HepG2 (cell line): ENCODE results near the gene C2. TPM values are rescaled to one million over a fixed set of nuclear protein-coding genes. Genes with fewer than 3 reads are reported as not detected.

ENCODE experiments used
- ARID3A ChIP-seq: IDR thresholded peaks from 2 replicates; pipeline ENCODE4 v1.6.1; 2012; ENCODE audit warnings: low read depth, low read length, improper control_type of control experiment
- ATF7-NPFF ChIP-seq: sonication (generic); formaldehyde crosslinking; IDR thresholded peaks from 2 replicates; pipeline ENCODE4 v1.8.1; 2023; ENCODE audit warnings: mild to moderate bottlenecking, low read depth, missing genetic modification reagents, moderate library complexity
- BATF2 ChIP-seq: sonication (generic); formaldehyde crosslinking; IDR thresholded peaks from 2 replicates; pipeline ENCODE4 v1.8.0; 2022; ENCODE audit warnings: mild to moderate bottlenecking, missing genetic modification reagents, moderate library complexity
- BHLHE40 ChIP-seq: IDR thresholded peaks from 2 replicates; pipeline ENCODE4 v1.6.1; 2011; ENCODE audit warnings: low read length, improper control_type of control experiment
- CEBPB ChIP-seq: IDR thresholded peaks from 2 replicates; pipeline ENCODE4 v1.6.1; 2011; ENCODE audit warnings: low read depth, low read length, improper control_type of control experiment, borderline replicate concordance
- CHD4 ChIP-seq: fragments of 200-600 bp; sonication (generic); IDR thresholded peaks from 2 replicates; pipeline ENCODE4 v1.7.0; 2017; ENCODE audit warnings: mild to moderate bottlenecking, low read length, borderline replicate concordance
- CREM ChIP-seq, 2 experiments: sonication (generic) in 1 of 2; formaldehyde crosslinking in 1 of 2; IDR thresholded peaks; 2 replicates each; pipeline versions ENCODE4 v1.4.0 to v1.6.1; 2016 to 2020; ENCODE audit warnings: antibody characterized with exemption in 1 of 2, mild to moderate bottlenecking in 1 of 2, missing genetic modification reagents in 1 of 2
- HDAC2 ChIP-seq: sonication (generic); formaldehyde crosslinking; IDR thresholded peaks from 2 replicates; pipeline ENCODE4 v1.4.0; 2020; ENCODE audit warnings: missing genetic modification reagents
- HNRNPUL1 ChIP-seq: fragments of 200-400 bp; formaldehyde crosslinking; IDR thresholded peaks from 2 replicates; pipeline ENCODE4 v1.6.1; 2017; ENCODE audit warnings: low read depth, mild to moderate bottlenecking, low read length, moderate library complexity
- IKZF4 ChIP-seq: sonication (generic); formaldehyde crosslinking; IDR thresholded peaks from 2 replicates; pipeline ENCODE4 v1.5.1; 2020; ENCODE audit warnings: borderline replicate concordance, mild to moderate bottlenecking, low read depth, missing genetic modification reagents; ENCODE audit errors: not compliant biosample characterization
- JARID2 ChIP-seq: sonication (generic); formaldehyde crosslinking; IDR thresholded peaks from 2 replicates; pipeline ENCODE4 v1.8.1; 2023; ENCODE audit warnings: missing genetic modification reagents, inconsistent platforms; ENCODE audit not compliant: insufficient replicate concordance
- KDM6A ChIP-seq: IDR thresholded peaks from 2 replicates; pipeline ENCODE4 v1.6.1; 2016; ENCODE audit warnings: low read depth
- MED8 ChIP-seq: sonication (generic); formaldehyde crosslinking; IDR thresholded peaks from 2 replicates; pipeline ENCODE4 v1.8.1; 2023; ENCODE audit warnings: mild to moderate bottlenecking, missing genetic modification reagents; ENCODE audit not compliant: insufficient replicate concordance
- MEIS1 ChIP-seq: sonication (generic); formaldehyde crosslinking; IDR thresholded peaks from 2 replicates; pipeline ENCODE4 v1.9.0; 2021; ENCODE audit warnings: mild to moderate bottlenecking, missing genetic modification reagents, moderate library complexity, borderline replicate concordance
- NAIF1 ChIP-seq: sonication (generic); formaldehyde crosslinking; IDR thresholded peaks from 2 replicates; pipeline ENCODE4 v1.5.0; 2020; ENCODE audit warnings: mild to moderate bottlenecking, missing genetic modification reagents, borderline replicate concordance
- NR2C2 ChIP-seq: sonication (generic); formaldehyde crosslinking; IDR thresholded peaks from 2 replicates; pipeline ENCODE4 v1.4.0; 2020; ENCODE audit warnings: missing genetic modification reagents, mild to moderate bottlenecking, moderate library complexity, borderline replicate concordance
- PHF5A ChIP-seq: IDR thresholded peaks from one replicate; pipeline ENCODE4 v1.6.1; 2018; ENCODE audit warnings: low read depth, missing genetic modification reagents; ENCODE audit not compliant: unreplicated experiment
- RAD51 ChIP-seq: fragments of 450-650 bp; IDR thresholded peaks from 2 replicates; pipeline ENCODE4 v1.6.1; 2016; ENCODE audit warnings: borderline replicate concordance
- RFX1 ChIP-seq: fragments of 450-650 bp; IDR thresholded peaks from 2 replicates; pipeline ENCODE4 v1.6.1; 2017
- RFXANK ChIP-seq: IDR thresholded peaks from 2 replicates; pipeline ENCODE4 v1.6.1; 2016
- SIN3A ChIP-seq: IDR thresholded peaks from 2 replicates; pipeline ENCODE4 v1.6.1; 2011; ENCODE audit warnings: low read depth, mild to moderate bottlenecking, control low read depth, low read length, borderline replicate concordance
- SMAD3 ChIP-seq: sonication (generic); formaldehyde crosslinking; IDR thresholded peaks from 2 replicates; pipeline ENCODE4 v1.4.0; 2020; ENCODE audit warnings: missing genetic modification reagents
- TERF1 ChIP-seq: sonication (generic); formaldehyde crosslinking; IDR thresholded peaks from 2 replicates; pipeline ENCODE4 v1.8.0; 2022; ENCODE audit warnings: mild to moderate bottlenecking, missing genetic modification reagents, moderate library complexity
- TGIF2 ChIP-seq: IDR thresholded peaks from 2 replicates; pipeline ENCODE4 v1.6.1; 2016; ENCODE audit warnings: control low read depth, missing compliant biosample characterization
- ZNF3 ChIP-seq: IDR thresholded peaks from 2 replicates; pipeline ENCODE4 v1.7.0; 2017; ENCODE audit warnings: inconsistent platforms
- ZNF337 ChIP-seq: sonication (generic); formaldehyde crosslinking; IDR thresholded peaks from 2 replicates; pipeline ENCODE4 v1.5.1; 2020; ENCODE audit warnings: missing genetic modification reagents, low read depth, mild to moderate bottlenecking, borderline replicate concordance
- ZNF766 ChIP-seq: sonication (generic); formaldehyde crosslinking; IDR thresholded peaks from 2 replicates; pipeline ENCODE4 v1.5.0; 2020; ENCODE audit warnings: missing genetic modification reagents, borderline replicate concordance
- ZNF776 ChIP-seq: sonication (generic); formaldehyde crosslinking; IDR thresholded peaks from 2 replicates; pipeline ENCODE4 v1.4.0; 2020; ENCODE audit warnings: mild to moderate bottlenecking, missing genetic modification reagents
- ZNF777 ChIP-seq: sonication (generic); formaldehyde crosslinking; IDR thresholded peaks from 2 replicates; pipeline ENCODE4 v1.4.0; 2020; ENCODE audit warnings: missing genetic modification reagents
- ZNF850 ChIP-seq: sonication (generic); formaldehyde crosslinking; conservative IDR thresholded peaks from 2 replicates; pipeline ENCODE4 v1.9.0; 2021; ENCODE audit warnings: mild to moderate bottlenecking, missing genetic modification reagents
- polyA plus RNA-seq, 8 experiments: library from polyadenylated mRNA; depleted of rRNA in 3 of 8; stranded (reverse) in 7 of 8; unstranded in 1 of 8; fragments of >200 nt; fragmentation: Illumina TruSeq in 4 of 8; extraction: Trizol in 4 of 8; gene quantifications; 2 replicates each; pipeline versions ENCODE4 v1.2.1 to v1.2.3, GENCODE V29; 2011 to 2016; ENCODE audit warnings: low read depth in 4 of 8, missing spikeins in 1 of 8, mixed read lengths in 1 of 8; ENCODE audit not compliant: insufficient read depth in 1 of 8
- total RNA-seq, 5 experiments: library from RNA; depleted of rRNA; stranded (reverse); fragments of >200 nt; fragmentation: Illumina TruSeq; extraction: Trizol; gene quantifications; 2 replicates each; pipeline ENCODE4 v1.2.3, GENCODE V29; 2016; ENCODE audit warnings: low read depth in 1 of 5

The C2 gene
- total and polyA plus RNA-seq, 2 of the 13 experiments (the other 11 are each of a cell fraction or from before 2014, with no cell fraction given): 165 to 307 TPM

- no peak for TF ChIP-seq TERF1 (CRISPR knock-in tag)
- TF ChIP-seq CEBPB: no peak
- TF ChIP-seq NR2C2 (CRISPR knock-in tag): no peak
- no peak for TF ChIP-seq RFX1
- TF ChIP-seq KDM6A (CRISPR knock-in tag): no peak
- TF ChIP-seq TGIF2 (CRISPR knock-in tag): no peak
- TF ChIP-seq CREM (IDR thresholded peaks at IDR 0.05): no peak
- 0 out of 2 replicates have a peak, but pooled peaks have one; percentile 79 for TF ChIP-seq CREM (CRISPR knock-in tag; IDR thresholded peaks at IDR 0.05)
- no peak for TF ChIP-seq SIN3A
- no peak for TF ChIP-seq ZNF337 (CRISPR knock-in tag)
- no peak for TF ChIP-seq ARID3A
- TF ChIP-seq RAD51: no peak
- TF ChIP-seq JARID2: no peak
- TF ChIP-seq ATF7-NPFF (CRISPR knock-in tag): no peak
- no peak for TF ChIP-seq BATF2 (CRISPR knock-in tag)
- no peak for TF ChIP-seq HDAC2 (CRISPR knock-in tag)
- TF ChIP-seq NAIF1 (CRISPR knock-in tag): no peak
- TF ChIP-seq SMAD3 (CRISPR knock-in tag): no peak
- no peak for TF ChIP-seq MEIS1 (CRISPR knock-in tag)
- peak; percentile 42; the same call in 1 of the 2 replicates for TF ChIP-seq ZNF777
- no peak for TF ChIP-seq BHLHE40
- no peak for TF ChIP-seq MED8
- no peak for TF ChIP-seq HNRNPUL1
- no peak for TF ChIP-seq IKZF4 (CRISPR knock-in tag)
- no peak for TF ChIP-seq ZNF850 (CRISPR knock-in tag)
- peak; percentile 24; the same call in 1 of the 2 replicates for TF ChIP-seq CHD4
- no peak for TF ChIP-seq RFXANK (CRISPR knock-in tag)
- no peak for TF ChIP-seq ZNF3 (CRISPR knock-in tag)
- TF ChIP-seq ZNF776 (CRISPR knock-in tag): no peak
- no peak for TF ChIP-seq ZNF766
- no peak for TF ChIP-seq PHF5A (CRISPR knock-in tag)
These were observed 43.9 kb downstream of the C2 start (continued) for GRCh38 chr6:31971279-31971992.
